Measurements from ENCODE around the gene FNDC1.

GRCh38 chr6:159126590-159126989, 42.6 kb upstream of the FNDC1 start:
- TF ChIP-seq CTCF (IDR thresholded peaks at IDR 0.05) (no peak), POLR2A (IDR thresholded peaks at IDR 0.05) (no peak)

Data from heart left ventricle (tissue), 13 donors.